Activated CD4-positive, alpha-beta memory T cell treated with anti-CD3 and anti-CD28 coated beads, Interleukin-2, amount 10 ng/mL, durations not matched to agents 7 days and 5 days (primary cell): ENCODE results near the gene PSENEN. TPM values are rescaled to one million over a fixed set of nuclear protein-coding genes. Genes with fewer than 3 reads are reported as not detected.

Source experiments
- CTCF ChIA-PET: fragments of 350-600 bp; sonication (Branson Sonifier 250); formaldehyde crosslinking; loops from one replicate; lab custom pipeline; 2021; ENCODE audit warnings: antibody characterized with exemption, inconsistent platforms; lab: Charles Lee
- POLR2A ChIA-PET: fragments of 350-600 bp; sonication (Branson Sonifier 250); formaldehyde crosslinking; loops from one replicate; lab custom pipeline; 2021; ENCODE audit warnings: antibody characterized with exemption; lab: Charles Lee
- DNase-seq: peaks from one replicate; pipeline ENCODE4 v3.0.0-alpha.2; 2020
- H3K27ac Mint-ChIP-seq: one replicate; pipeline ENCODE4 v1.8.0; 2021; ENCODE audit warnings: mild to moderate bottlenecking, mixed read lengths
- H3K27me3 Mint-ChIP-seq: one replicate; pipeline ENCODE4 v1.8.0; 2021; ENCODE audit warnings: mixed read lengths
- H3K36me3 Mint-ChIP-seq: one replicate; pipeline ENCODE4 v1.8.0; 2021; ENCODE audit warnings: low read depth, mixed read lengths
- H3K4me1 Mint-ChIP-seq: one replicate; pipeline ENCODE4 v1.8.0; 2021; ENCODE audit warnings: mixed read lengths
- H3K4me3 Mint-ChIP-seq: one replicate; pipeline ENCODE4 v1.8.0; 2021; ENCODE audit warnings: mild to moderate bottlenecking, mixed read lengths
- H3K9me3 Mint-ChIP-seq: one replicate; pipeline ENCODE4 v1.8.0; 2021; ENCODE audit warnings: mixed read lengths
- total RNA-seq, 2 experiments: library from RNA; stranded (reverse); gene quantifications; one replicate each; pipeline ENCODE4 v1.2.3, GENCODE V29; 2021

PSENEN gene
- total RNA-seq, 2 experiments from 2014 or later: 48.1 to 51.3 TPM

GRCh38 chr19:35738887-35739229 lies 6.6 kb upstream of the PSENEN start:
- no peak overlapping the region for H3K27ac Mint-ChIP-seq
- H3K4me1 Mint-ChIP-seq: peaks cover 41% of the 10 kb centered on the region
- ChIA-PET CTCF (interaction anchor here (0.8 kb wide), 1 partner anchor 46 kb away, joined by 3 read pairs; no protein-coding TSS in a partner anchor), POLR2A (interaction anchor here (1.0 to 5.3 kb wide), 2 partner anchors 19 to 81 kb away, joined by 3 to 45 read pairs; partner anchors contain the start of gene KMT2B)
- no peaks in the 10 kb centered on the region for H3K27me3 Mint-ChIP-seq
- peak overlapping the region; percentile 21 for H3K4me3 Mint-ChIP-seq
- H3K9me3 Mint-ChIP-seq: no peaks in the 10 kb centered on the region
- no peak for DNase-seq
- H3K36me3 Mint-ChIP-seq: peaks cover 44% of the 10 kb centered on the region

GRCh38 chr19:35739275-35740107 lies 6.0 kb upstream of the PSENEN start:
- Mint-ChIP-seq H3K4me1 (peaks cover 47% of the 10 kb centered on the region), H3K36me3 (peaks cover 44% of the 10 kb centered on the region), H3K4me3 (peak overlapping the region; percentile 81), H3K27me3 (no peaks in the 10 kb centered on the region), H3K27ac (no peak overlapping the region), H3K9me3 (no peaks in the 10 kb centered on the region)
- ChIA-PET POLR2A (interaction anchor here (0.6 to 5.3 kb wide), 11 partner anchors 7 to 577 kb away, joined by 3 to 45 read pairs (median 5); partner anchors contain the start of gene KMT2B), CTCF (interaction anchor here (0.8 to 1.3 kb wide), 2 partner anchors 19 to 47 kb away, joined by 3 to 5 read pairs; no protein-coding TSS in a partner anchor)
- no peak for DNase-seq

GRCh38 chr19:35740108-35740422 lies 5.4 kb upstream of the PSENEN start:
- DNase-seq: no peak
- no peaks in the 10 kb centered on the region for H3K9me3 Mint-ChIP-seq
- CTCF ChIA-PET: interaction anchor here (0.8 to 1.3 kb wide), 6 partner anchors 17 to 80 kb away, joined by 3 to 10 read pairs (median 5); partner anchors contain the start of gene HSPB6
- no peak overlapping the region for H3K27ac Mint-ChIP-seq
- H3K4me3 Mint-ChIP-seq: peak overlapping the region; percentile 81
- peaks cover 39% of the 10 kb centered on the region for H3K36me3 Mint-ChIP-seq
- peaks cover 48% of the 10 kb centered on the region for H3K4me1 Mint-ChIP-seq
- H3K27me3 Mint-ChIP-seq: no peaks in the 10 kb centered on the region
- POLR2A ChIA-PET: interaction anchor here (0.6 to 5.3 kb wide), 13 partner anchors 8 to 578 kb away, joined by 3 to 45 read pairs (median 5); partner anchors contain the start of genes COX6B1 and KMT2B

GRCh38 chr19:35740423-35741202 lies 4.8 kb upstream of the PSENEN start:
- Mint-ChIP-seq H3K4me3 (peak overlapping the region; percentile 81), H3K36me3 (peaks cover 40% of the 10 kb centered on the region), H3K4me1 (peaks cover 49% of the 10 kb centered on the region), H3K27ac (peak overlapping the region; percentile 88), H3K9me3 (no peaks in the 10 kb centered on the region), H3K27me3 (no peaks in the 10 kb centered on the region)
- CTCF ChIA-PET: interaction anchor here (0.8 to 1.3 kb wide), 6 partner anchors 16 to 79 kb away, joined by 3 to 10 read pairs (median 5); partner anchors contain the start of gene HSPB6
- DNase-seq: peak; percentile 97
- POLR2A ChIA-PET: interaction anchor here (0.6 to 5.3 kb wide), 17 partner anchors 8 to 578 kb away, joined by 3 to 45 read pairs (median 5); partner anchors contain the start of genes APLP1, COX6B1 and KMT2B

GRCh38 chr19:35741203-35741515 lies 4.3 kb upstream of the PSENEN start:
- H3K9me3 Mint-ChIP-seq: no peaks in the 10 kb centered on the region
- ChIA-PET CTCF (interaction anchor here (1.1 to 1.3 kb wide), 4 partner anchors 21 to 79 kb away, joined by 5 to 10 read pairs (median 6); no protein-coding TSS in a partner anchor), POLR2A (interaction anchor here (0.9 to 5.3 kb wide), 12 partner anchors 9 to 190 kb away, joined by 3 to 45 read pairs (median 6); partner anchors contain the start of genes APLP1, COX6B1 and KMT2B)
- H3K27me3 Mint-ChIP-seq: no peaks in the 10 kb centered on the region
- no peak for DNase-seq
- peaks cover 39% of the 10 kb centered on the region for H3K36me3 Mint-ChIP-seq
- H3K4me3 Mint-ChIP-seq: peak overlapping the region; percentile 81
- peaks cover 53% of the 10 kb centered on the region for H3K4me1 Mint-ChIP-seq
- peak overlapping the region; percentile 88 for H3K27ac Mint-ChIP-seq

- Mint-ChIP-seq H3K36me3 (peaks cover 35% of the 10 kb centered on the region), H3K4me3 (peak within 1 kb of the TSS; percentile 81), H3K27ac (peak within 1 kb of the TSS; percentile 88), H3K27me3 (no peaks in the 10 kb centered on the region), H3K4me1 (peaks cover 54% of the 10 kb centered on the region), H3K9me3 (no peaks in the 10 kb centered on the region)
- DNase-seq: peak; percentile 76
- POLR2A ChIA-PET: interaction anchor here (0.7 to 5.3 kb wide), 10 partner anchors 11 to 138 kb away, joined by 3 to 45 read pairs (median 4); partner anchors contain the start of genes HSPB6, KMT2B and PROSER3
- CTCF ChIA-PET: interaction anchor here (0.6 to 1.5 kb wide), 2 partner anchors 47 to 189 kb away, joined by 3 to 5 read pairs; no protein-coding TSS in a partner anchor
Observed at GRCh38 chr19:35742121-35742724, 3.2 kb upstream of the PSENEN start, which contains the start of gene IGFLR1. Gene IGFLR1 (minus strand): TSS chr19:35742452. CDS start chr19:35741180, 1,272 bp downstream.

- CTCF ChIA-PET: interaction anchor here (0.7 to 2.0 kb wide), 4 partner anchors 9 to 187 kb away, joined by 3 to 10 read pairs (median 4); no protein-coding TSS in a partner anchor
Observed at GRCh38 chr19:35743640-35744429, 1.6 kb upstream of the PSENEN start.

GRCh38 chr19:35744430-35745327 lies 772 bp upstream of the PSENEN start:
- H3K4me1 Mint-ChIP-seq: peaks cover 60% of the 10 kb centered on the region
- peak overlapping the region; percentile 95 for H3K4me3 Mint-ChIP-seq
- peak overlapping the region; percentile 99 for H3K27ac Mint-ChIP-seq

More at GRCh38 chr19:35743640-35744429, 1.6 kb upstream of the PSENEN start:
- Mint-ChIP-seq H3K27ac (peak overlapping the region; percentile 99), H3K27me3 (no peaks in the 10 kb centered on the region), H3K4me3 (peak overlapping the region; percentile 95), H3K36me3 (peaks cover 23% of the 10 kb centered on the region), H3K9me3 (no peaks in the 10 kb centered on the region), H3K4me1 (peaks cover 62% of the 10 kb centered on the region)
- POLR2A ChIA-PET: interaction anchor here (0.9 to 5.4 kb wide), 12 partner anchors 8 to 96 kb away, joined by 3 to 46 read pairs (median 10); partner anchors contain the start of genes COX6B1, HSPB6 and KMT2B
- DNase-seq: no peak

GRCh38 chr19:35746087-35746462 lies 624 bp downstream of the PSENEN start:
- Mint-ChIP-seq H3K27me3 (no peaks in the 10 kb centered on the region), H3K9me3 (no peaks in the 10 kb centered on the region), H3K4me3 (peak overlapping the region; percentile 95), H3K27ac (peak overlapping the region; percentile 99), H3K36me3 (peaks cover 21% of the 10 kb centered on the region), H3K4me1 (peaks cover 64% of the 10 kb centered on the region)
- ChIA-PET POLR2A (interaction anchor here (0.6 to 5.4 kb wide), 8 partner anchors 11 to 600 kb away, joined by 3 to 46 read pairs (median 12); partner anchors contain the start of genes HSPB6 and KMT2B), CTCF (interaction anchor here (0.8 to 2.0 kb wide), 7 partner anchors 27 to 184 kb away, joined by 3 to 10 read pairs (median 4); partner anchors contain the start of gene COX6B1)
- no peak for DNase-seq

More at GRCh38 chr19:35744430-35745327, 772 bp upstream of the PSENEN start:
- Mint-ChIP-seq H3K36me3 (peaks cover 21% of the 10 kb centered on the region), H3K27me3 (no peaks in the 10 kb centered on the region), H3K9me3 (no peaks in the 10 kb centered on the region)
- CTCF ChIA-PET: interaction anchor here (0.5 to 2.0 kb wide), 9 partner anchors 26 to 603 kb away, joined by 3 to 10 read pairs (median 4); partner anchors contain the start of genes COX6B1 and ZBTB32
- POLR2A ChIA-PET: interaction anchor here (0.9 to 5.4 kb wide), 14 partner anchors 8 to 187 kb away, joined by 3 to 46 read pairs (median 8); partner anchors contain the start of genes COX6B1, HSPB6 and KMT2B
- DNase-seq: peak; percentile 94

GRCh38 chr19:35746531-35746930 lies 1.1 kb downstream of the PSENEN start:
- CTCF ChIA-PET: interaction anchor here (0.7 to 1.7 kb wide), 3 partner anchors 16 to 54 kb away, joined by 3 to 4 read pairs (median 3); no protein-coding TSS in a partner anchor
- Mint-ChIP-seq H3K27ac (peak overlapping the region; percentile 99), H3K27me3 (no peaks in the 10 kb centered on the region), H3K9me3 (no peaks in the 10 kb centered on the region), H3K4me1 (peaks cover 64% of the 10 kb centered on the region), H3K36me3 (peaks cover 21% of the 10 kb centered on the region), H3K4me3 (peak overlapping the region; percentile 95)
- no peak for DNase-seq
- POLR2A ChIA-PET: interaction anchor here (2.2 to 5.4 kb wide), 4 partner anchors 10 to 44 kb away, joined by 11 to 46 read pairs (median 16); partner anchors contain the start of genes HSPB6 and KMT2B
